Caco-2 (cell line): ENCODE measurements around the gene UFD1. TPM values are rescaled to one million over a fixed set of nuclear protein-coding genes. Genes with fewer than 3 reads are reported as not detected.

Experiments
- BruUV-seq: library from RNA; stranded (reverse); fragments of 400-500 nt; replicated peaks from 2 replicates; lab custom pipeline; 2021; lab: Mats Ljungman, UMichigan
- CTCF ChIA-PET: fragments of 300-600 bp; sonication (Branson Sonifier 250); formaldehyde crosslinking; loops from one replicate; lab custom pipeline; 2022; ENCODE audit warnings: antibody characterized with exemption; lab: Charles Lee
- POLR2A ChIA-PET: fragments of 300-600 bp; sonication (Branson Sonifier 250); formaldehyde crosslinking; loops from one replicate; lab custom pipeline; 2022; ENCODE audit warnings: antibody characterized with exemption; lab: Charles Lee
- DNase-seq, 2 experiments: peaks; one replicate each; pipeline versions ENCODE4 v3.0.0 to v3.0.0-alpha.2; 2020 to 2022
- H3K27me3 ChIP-seq: replicated peaks from 2 replicates; pipeline ENCODE4 v1.6.0; 2011; ENCODE audit warnings: low read length; ENCODE audit not compliant: control insufficient read depth, insufficient read depth
- H3K36me3 ChIP-seq: 2 replicates; pipeline ENCODE4 v1.5.1; 2011; ENCODE audit warnings: low read length; ENCODE audit not compliant: control insufficient read depth, insufficient read depth
- H3K4me1 ChIP-seq: fragments of 250-450 bp; sonication (Bioruptor Pico); 2 replicates; pipeline ENCODE4 v1.5.1; 2020; ENCODE audit warnings: mild to moderate bottlenecking
- H3K4me3 ChIP-seq: 2 replicates; pipeline ENCODE4 v1.5.1; 2011; ENCODE audit warnings: low read depth, mild to moderate bottlenecking, control low read depth, low read length
- H3K9me3 ChIP-seq: fragments of 250-450 bp; sonication (Bioruptor Pico); 2 replicates; pipeline ENCODE4 v1.5.1; 2020; ENCODE audit warnings: mild to moderate bottlenecking, moderate library complexity
- H3K27ac Mint-ChIP-seq: one replicate; pipeline ENCODE4 v1.8.0; 2022; ENCODE audit warnings: mixed read lengths; ENCODE audit not compliant: unreplicated experiment
- H3K27me3 Mint-ChIP-seq: one replicate; pipeline ENCODE4 v1.8.0; 2022; ENCODE audit warnings: mixed read lengths; ENCODE audit not compliant: insufficient read depth, unreplicated experiment
- H3K36me3 Mint-ChIP-seq: one replicate; pipeline ENCODE4 v1.8.0; 2022; ENCODE audit warnings: mild to moderate bottlenecking, mixed read lengths; ENCODE audit not compliant: insufficient read depth, unreplicated experiment
- H3K4me1 Mint-ChIP-seq: one replicate; pipeline ENCODE4 v1.8.0; 2022; ENCODE audit warnings: low read depth, mixed read lengths; ENCODE audit not compliant: unreplicated experiment
- H3K4me3 Mint-ChIP-seq: one replicate; pipeline ENCODE4 v1.8.0; 2022; ENCODE audit warnings: mild to moderate bottlenecking, moderate library complexity, mixed read lengths; ENCODE audit not compliant: unreplicated experiment
- H3K9me3 Mint-ChIP-seq: one replicate; pipeline ENCODE4 v1.8.0; 2022; ENCODE audit warnings: mixed read lengths; ENCODE audit not compliant: unreplicated experiment
- CTCF ChIP-seq, 2 experiments: fragments of 200-600 bp in 1 of 2; IDR thresholded peaks; 1 replicate in 1 of 2; 2 replicates in 1 of 2; pipeline versions ENCODE4 v1.5.1 to v1.8.0; 2011 to 2022; ENCODE audit warnings: antibody characterized with exemption in 1 of 2, control low read depth in 1 of 2, inconsistent platforms in 1 of 2, low read depth in 1 of 2, low read length in 1 of 2, mild to moderate bottlenecking in 1 of 2, moderate library complexity in 1 of 2; ENCODE audit not compliant: insufficient read depth in 1 of 2, severe bottlenecking in 1 of 2, unreplicated experiment in 1 of 2
- intact Hi-C: fragments of 100-400 bp; cut with micrococcal nuclease; formaldehyde crosslinking; loops from one replicate; pipeline ENCODE4 v1.10.0; 2022; ENCODE audit not compliant: unreplicated experiment
- total RNA-seq: library from RNA; stranded (reverse); gene quantifications from 2 replicates; pipeline ENCODE4 v1.2.3, GENCODE V29; 2022

UFD1 gene
- total RNA-seq, 1 experiment from 2014 or later: 102 TPM

- ChIA-PET POLR2A (no interaction called here), CTCF (interaction anchor here (0.7 kb wide), 1 partner anchor 179 kb away, joined by 9 read pairs; no protein-coding TSS in a partner anchor)
- no peak for TF ChIP-seq CTCF (IDR thresholded peaks at IDR 0.05; ENCODE audit: insufficient read depth in 1 of 2, low read depth in 1 of 2, low read length in 1 of 2, severe bottlenecking in 1 of 2, unreplicated experiment in 1 of 2)
- H3K27me3 ChIP-seq: no peaks in the 10 kb centered on the region
- Mint-ChIP-seq H3K9me3 (no peaks in the 10 kb centered on the region), H3K4me1 (peaks cover 17% of the 10 kb centered on the region), H3K27ac (no peak overlapping the region), H3K27me3 (no peaks in the 10 kb centered on the region), H3K4me3 (no peak overlapping the region), H3K36me3 (peaks cover 52% of the 10 kb centered on the region)
- H3K36me3 ChIP-seq: no peaks in the 10 kb centered on the region; the same call in 1 of the 2 replicates
- no TSS peak for BruUV-seq
- intact Hi-C loops: no loop called here
- DNase-seq: no peak
- no peaks in the 10 kb centered on the region for H3K9me3 ChIP-seq
- H3K4me3 ChIP-seq: no peak overlapping the region
- H3K4me1 ChIP-seq: no peaks in the 10 kb centered on the region
Measured at GRCh38 chr22:19450363-19451175, 28.4 kb downstream of the UFD1 start.

- CTCF ChIA-PET: no interaction called here
- H3K9me3 ChIP-seq: no peaks in the 10 kb centered on the region
- no peak overlapping the region for H3K4me3 Mint-ChIP-seq
- no peaks in the 10 kb centered on the region; the same call in 1 of the 2 replicates for H3K36me3 ChIP-seq
- H3K36me3 Mint-ChIP-seq: peaks cover 57% of the 10 kb centered on the region
- no peak for TF ChIP-seq CTCF (IDR thresholded peaks at IDR 0.05; ENCODE audit: insufficient read depth in 1 of 2, low read depth in 1 of 2, low read length in 1 of 2, severe bottlenecking in 1 of 2, unreplicated experiment in 1 of 2)
- no peaks in the 10 kb centered on the region for H3K27me3 Mint-ChIP-seq
- no peak overlapping the region for H3K27ac Mint-ChIP-seq
- no peaks in the 10 kb centered on the region for H3K9me3 Mint-ChIP-seq
- intact Hi-C loops: no loop called here
- H3K27me3 ChIP-seq: no peaks in the 10 kb centered on the region
- DNase-seq: no peak
- no peaks in the 10 kb centered on the region for H3K4me1 ChIP-seq
- peaks cover 17% of the 10 kb centered on the region for H3K4me1 Mint-ChIP-seq
- POLR2A ChIA-PET: no interaction called here
- BruUV-seq: no TSS peak
- no peak overlapping the region for H3K4me3 ChIP-seq
Measured at GRCh38 chr22:19449422-19449767, 29.6 kb downstream of the UFD1 start.

GRCh38 chr22:19448739-19449421, 30.1 kb downstream of the UFD1 start:
- Histone ChIP-seq H3K36me3 (peaks cover 1% of the 10 kb centered on the region), H3K27me3 (no peaks in the 10 kb centered on the region), H3K4me1 (no peaks in the 10 kb centered on the region), H3K9me3 (no peaks in the 10 kb centered on the region), H3K4me3 (peak overlapping the region; percentile 76)
- H3K4me3 Mint-ChIP-seq: peak overlapping the region; percentile 81
- TF ChIP-seq CTCF (IDR thresholded peaks at IDR 0.05; ENCODE audit: insufficient read depth in 1 of 2, low read depth in 1 of 2, low read length in 1 of 2, severe bottlenecking in 1 of 2, unreplicated experiment in 1 of 2): no peak
- DNase-seq: no peak
- H3K4me1 Mint-ChIP-seq: peaks cover 17% of the 10 kb centered on the region
- H3K27ac Mint-ChIP-seq: no peak overlapping the region
- no TSS peak for BruUV-seq
- no peaks in the 10 kb centered on the region for H3K27me3 Mint-ChIP-seq
- POLR2A ChIA-PET: no interaction called here
- intact Hi-C loops: no loop called here
- peaks cover 55% of the 10 kb centered on the region for H3K36me3 Mint-ChIP-seq
- CTCF ChIA-PET: no interaction called here
- no peaks in the 10 kb centered on the region for H3K9me3 Mint-ChIP-seq
